ENCODE results near the gene SAMD13.
A peak's percentile ranks its signal among the peaks of the same experiment; 100 is the strongest.
"Not testable (repeated sequence)": the region's sequence is repeated elsewhere in the genome, so short reads cannot be mapped to it uniquely, and the experiment has no call there.

Gene SAMD13

GRCh38 chr1:84287389-84287788, 14.1 kb upstream of the SAMD13 start:
- DNase-seq, result not testable (repeated sequence)

DNA sequence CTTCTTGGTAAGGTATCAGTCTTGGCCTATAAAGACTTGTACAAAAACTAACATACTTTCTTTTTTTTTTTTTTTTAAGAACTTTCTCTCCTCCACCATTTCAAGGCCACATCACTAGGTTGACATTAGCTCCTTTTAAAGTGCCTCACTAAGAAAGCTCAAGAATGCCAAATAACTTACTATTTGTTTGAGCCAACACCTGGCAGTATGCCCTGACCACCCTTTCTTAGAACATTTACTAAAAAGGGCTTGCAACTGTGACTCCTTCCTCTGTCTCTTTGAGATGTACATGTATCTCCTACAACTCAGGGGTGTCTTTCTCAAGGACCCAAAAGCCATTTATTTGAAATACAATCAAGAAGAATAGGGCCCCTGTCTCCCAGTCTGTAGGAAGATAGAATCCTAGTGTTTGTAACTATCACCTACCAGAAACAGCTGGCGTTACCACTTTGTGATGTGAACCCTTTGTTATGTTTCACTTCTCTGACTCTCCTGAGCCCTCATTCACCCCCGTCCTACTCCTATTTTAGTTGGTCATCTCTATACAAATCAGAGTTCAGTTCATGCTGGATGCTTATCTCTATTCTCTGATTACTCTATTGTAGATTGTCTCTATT, 12.2 kb upstream of the SAMD13 start:
- no peak for DNase-seq

- DNase-seq, result no peak
Measured at GRCh38 chr1:84291882-84292655, 9.4 kb upstream of the SAMD13 start.

DNA sequence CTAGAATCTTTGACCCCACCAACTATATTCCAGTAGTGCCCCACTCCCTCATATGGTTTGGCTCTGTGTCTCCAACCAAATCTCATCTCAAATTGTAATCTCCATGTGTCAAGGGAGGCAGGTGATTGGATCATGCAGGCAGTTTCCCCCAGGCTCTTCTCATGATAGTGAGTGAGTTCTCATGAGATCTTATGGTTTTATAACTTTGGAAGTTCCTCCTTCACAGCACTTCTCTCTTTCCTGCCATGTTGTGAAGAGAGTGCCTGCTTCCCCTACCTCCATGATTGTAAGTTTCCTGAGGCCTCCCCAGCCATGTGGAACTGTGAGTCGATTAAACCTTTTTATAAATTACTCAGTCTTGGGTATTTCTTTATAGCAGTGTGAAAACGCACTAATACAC, 7.7 kb upstream of the SAMD13 start:
- no peak for DNase-seq

DNA sequence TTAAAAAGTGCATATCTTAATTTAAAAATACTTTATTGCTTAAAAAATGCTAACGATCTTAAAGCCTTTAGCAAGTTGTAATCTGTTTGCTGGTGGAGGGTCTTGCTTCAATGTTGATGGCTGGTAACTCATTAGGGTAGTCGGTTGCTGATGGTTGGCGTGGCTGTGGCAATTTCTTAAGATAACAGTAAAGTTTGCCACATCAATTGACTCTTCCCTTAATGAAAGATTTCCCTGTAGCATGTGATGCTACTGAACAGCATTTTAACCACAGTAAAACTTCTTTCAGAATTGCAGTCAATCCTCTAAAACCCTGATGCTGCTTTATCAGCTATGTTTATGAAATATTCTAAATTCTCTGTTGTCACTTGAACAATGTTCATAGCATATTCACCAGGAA, 6.8 kb upstream of the SAMD13 start:
- no peak for DNase-seq

- DNase-seq, result no peak
Measured at GRCh38 chr1:84297546-84298244, 3.8 kb upstream of the SAMD13 start.

GRCh38 chr1:84298328-84298683, 3.2 kb upstream of the SAMD13 start:
- peak; percentile 59 for DNase-seq

DNA sequence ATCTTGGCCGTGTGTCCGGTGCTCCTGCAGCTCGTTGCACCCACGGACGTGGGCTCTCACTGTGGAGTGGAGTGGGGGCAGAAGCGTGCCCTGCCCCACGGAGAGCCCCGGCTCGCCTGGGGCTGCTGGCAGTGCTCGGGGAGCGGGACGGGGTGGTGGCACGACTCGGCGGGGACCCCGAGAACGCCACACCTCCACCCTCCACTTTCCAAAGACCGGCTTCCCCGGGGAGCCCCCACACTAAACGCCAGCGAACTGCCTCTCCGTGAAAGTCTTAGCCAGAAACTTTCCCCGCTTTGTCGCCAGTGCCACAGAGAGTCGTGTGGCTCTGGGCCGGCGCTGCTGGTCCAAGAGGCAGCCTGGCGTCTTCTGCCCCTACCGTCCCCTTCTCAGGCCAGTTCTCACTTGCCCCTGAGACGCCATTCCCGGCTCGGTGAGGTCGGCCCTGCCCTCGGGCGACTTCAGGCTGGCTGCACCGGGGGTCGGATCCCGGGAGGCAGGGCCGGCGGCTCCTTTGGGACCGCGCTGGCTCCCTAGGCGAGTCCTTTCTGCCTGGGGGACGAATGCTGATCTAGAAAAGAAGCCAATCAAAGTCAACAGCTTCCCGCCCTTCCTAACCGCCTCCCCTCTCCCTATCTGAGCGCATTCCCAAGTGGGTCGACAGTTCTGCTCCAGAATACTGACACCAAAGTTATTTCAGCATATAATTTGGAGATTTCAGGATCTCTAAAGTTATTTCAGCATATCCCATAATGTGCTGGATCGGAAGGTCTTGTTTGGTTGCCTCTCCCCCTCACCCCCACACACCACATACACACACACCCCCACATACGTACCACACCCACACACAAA, 2.6 kb upstream of the SAMD13 start:
- DNase-seq, result peak; percentile 77

DNA sequence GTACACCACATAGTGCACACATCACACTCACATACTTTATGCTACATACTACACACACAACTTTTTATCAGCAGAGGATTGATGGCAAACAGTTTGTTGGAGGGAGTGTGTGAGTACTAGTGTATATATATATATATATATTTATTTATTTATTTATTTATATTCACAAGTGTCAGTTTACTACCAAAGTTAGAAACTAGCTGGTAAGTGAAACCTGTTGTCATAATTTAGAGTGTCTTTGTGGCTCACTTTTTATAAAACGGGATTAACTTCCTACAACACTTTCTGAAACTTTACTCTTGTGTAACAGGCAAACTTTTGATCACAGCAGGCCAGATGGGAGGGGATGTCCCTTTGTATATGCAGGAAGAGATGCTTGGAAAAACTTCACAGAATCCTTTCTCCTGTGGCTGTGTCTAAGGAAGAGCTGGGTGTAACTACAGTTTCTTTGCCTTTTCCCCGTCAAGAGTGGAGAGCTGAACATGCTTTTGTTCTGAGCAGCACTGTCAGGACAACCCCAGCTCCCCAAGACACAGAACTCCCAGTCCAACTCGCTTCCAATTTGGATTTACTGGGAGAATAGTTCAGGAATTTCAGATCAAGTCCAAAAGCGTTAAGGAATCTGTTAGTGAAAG, 1.9 kb upstream of the SAMD13 start:
- no peak for DNase-seq

DNA sequence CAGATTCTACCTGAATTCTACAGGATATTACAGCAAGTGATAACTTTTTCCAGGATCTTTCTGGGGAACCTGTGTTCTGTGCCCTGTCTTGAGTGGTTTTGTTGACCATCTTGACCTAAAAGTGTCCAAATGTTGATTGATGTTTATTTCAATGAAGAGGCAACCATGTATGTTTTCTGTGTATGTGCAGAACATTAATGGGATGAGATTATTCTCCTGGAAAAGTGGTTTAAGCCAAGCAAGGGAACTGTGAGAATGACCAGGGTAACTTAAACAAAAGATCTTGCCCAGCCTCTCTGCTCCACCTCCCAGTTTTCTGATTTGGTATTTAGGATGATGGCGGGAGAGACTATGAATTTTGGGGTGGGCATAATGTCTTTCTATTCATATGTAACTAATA, 1.0 kb upstream of the SAMD13 start:
- DNase-seq, result no peak

GRCh38 chr1:84301785-84302385, 377 bp downstream of the SAMD13 start:
- DNase-seq, result no peak

DNA sequence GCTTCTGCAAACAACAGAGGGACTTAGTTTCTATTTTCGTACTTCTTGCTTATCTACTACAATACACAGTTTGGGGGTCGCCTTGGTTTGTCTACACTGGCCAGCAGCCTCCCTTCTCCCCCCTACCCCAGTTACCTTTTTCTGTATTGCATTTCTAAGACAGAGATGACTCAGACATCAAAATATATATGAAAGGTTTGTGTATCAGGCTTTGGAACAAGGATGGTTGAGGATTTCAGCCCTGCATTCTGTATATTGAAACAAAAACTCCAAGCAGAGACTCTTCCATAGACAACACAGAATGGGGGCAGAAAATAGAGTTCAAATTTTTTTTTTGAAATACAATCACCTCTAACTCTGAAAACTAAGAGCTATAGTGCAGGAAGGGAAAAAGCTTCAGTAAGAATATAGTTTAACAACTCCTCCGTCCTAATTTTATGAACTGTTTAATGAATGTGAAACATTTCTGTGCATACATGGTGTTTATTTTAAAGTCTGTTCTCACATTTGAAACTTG, 1.9 kb downstream of the SAMD13 start:
- DNase-seq, result no peak

GRCh38 chr1:84307398-84307797, 5.9 kb downstream of the SAMD13 start:
- DNase-seq, result no peak

DNA sequence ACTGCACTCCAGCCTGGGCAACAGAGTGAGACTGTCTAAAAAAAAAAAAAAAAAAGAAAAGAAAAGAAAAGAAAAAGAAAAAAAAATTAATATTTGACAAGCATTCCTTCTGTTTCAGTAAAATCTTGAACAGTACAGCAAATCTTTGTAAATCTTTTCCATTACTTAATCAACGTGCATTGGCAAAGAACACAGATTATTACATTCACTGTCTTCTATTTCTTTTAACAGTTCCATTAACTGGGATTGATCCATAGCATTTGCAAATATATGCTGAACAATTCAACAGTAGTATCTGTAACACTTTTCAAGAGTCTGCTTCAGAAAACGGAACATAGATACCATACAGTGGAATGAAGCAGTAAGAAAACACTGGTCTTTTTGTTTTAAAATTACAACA, 9.8 kb downstream of the SAMD13 start:
- DNase-seq, result no peak

DNA sequence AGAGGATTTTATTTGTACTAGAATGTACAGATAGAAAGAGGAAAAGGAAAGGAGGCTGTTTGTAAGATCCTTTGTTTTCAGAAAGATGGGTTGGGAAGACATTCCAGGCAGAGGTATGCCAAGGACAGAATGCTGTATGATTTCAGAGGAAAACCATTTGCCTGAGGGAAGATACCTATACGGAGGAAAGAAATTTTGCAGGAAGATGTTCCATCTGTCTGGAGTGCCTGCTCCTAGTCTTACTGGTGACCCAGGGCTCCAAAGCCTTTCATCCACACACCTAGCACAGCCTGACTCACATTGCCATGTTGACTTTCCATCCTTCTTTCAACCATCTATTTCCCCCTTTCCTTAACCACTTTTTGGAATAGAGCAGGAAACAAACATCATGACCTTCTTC, 18.2 kb downstream of the SAMD13 start:
- DNase-seq, result no peak

GRCh38 chr1:84327830-84328229, 26.3 kb downstream of the SAMD13 start:
- DNase-seq, result no peak

DNA sequence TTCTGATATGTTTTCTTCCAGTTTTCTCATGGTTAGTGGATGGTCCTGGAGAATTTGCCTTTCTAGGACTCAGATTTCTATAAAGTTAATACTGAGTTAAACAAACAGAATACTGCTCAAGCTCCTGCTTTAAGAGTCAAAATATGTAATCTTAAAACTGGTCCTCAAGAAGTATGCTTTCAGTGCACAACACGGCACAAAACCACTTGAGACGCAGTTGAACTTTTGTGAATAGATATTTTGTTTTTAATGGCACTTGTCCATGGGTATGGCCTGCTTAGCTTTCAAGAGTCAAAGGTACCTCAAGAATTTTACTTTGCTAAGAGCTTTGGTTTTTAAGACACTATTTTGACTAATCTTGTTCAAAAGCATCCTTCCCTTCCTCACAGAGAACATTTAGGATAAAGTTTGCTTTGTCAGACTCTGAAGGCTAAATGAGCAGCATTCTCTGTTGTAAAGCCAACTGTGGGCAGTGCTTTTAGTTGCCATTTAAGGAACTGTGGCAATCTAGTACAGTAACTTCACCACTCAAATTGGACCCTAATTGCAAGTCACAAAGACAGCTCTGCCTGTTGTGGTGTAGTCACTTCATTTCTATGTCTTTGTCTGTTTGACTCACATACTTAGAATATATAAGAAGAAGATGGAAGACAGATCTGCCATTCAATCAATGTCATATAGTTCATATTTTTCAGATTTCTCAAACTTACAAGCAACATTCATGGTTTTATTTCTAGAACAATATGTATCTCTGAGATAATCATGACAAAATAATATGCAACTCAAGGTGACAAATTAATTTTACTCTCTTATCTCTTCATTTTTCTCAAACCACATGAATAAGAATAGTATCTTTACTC, 28.8 kb downstream of the SAMD13 start:
- DNase-seq, result no peak

DNA sequence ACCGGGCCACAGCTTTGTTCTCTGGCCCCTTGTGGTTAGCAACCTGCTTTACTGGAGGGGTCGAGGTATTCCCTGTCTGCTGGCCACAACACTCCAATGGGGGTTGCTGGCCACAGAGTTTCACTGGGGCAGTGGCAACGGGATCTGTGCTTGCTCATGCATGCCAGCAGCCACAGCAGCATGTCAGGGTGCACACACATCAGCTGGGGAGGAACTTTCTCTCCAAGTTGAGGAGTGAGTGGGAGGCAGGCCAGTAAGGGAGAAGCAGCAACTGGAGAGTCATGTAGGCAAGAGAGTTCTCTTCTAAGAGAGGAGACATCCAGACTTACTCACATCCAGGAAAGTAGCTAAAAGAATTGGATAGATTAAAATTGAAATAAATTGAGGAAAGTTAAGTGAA, 38.0 kb downstream of the SAMD13 start:
- DNase-seq, result no peak

DNA sequence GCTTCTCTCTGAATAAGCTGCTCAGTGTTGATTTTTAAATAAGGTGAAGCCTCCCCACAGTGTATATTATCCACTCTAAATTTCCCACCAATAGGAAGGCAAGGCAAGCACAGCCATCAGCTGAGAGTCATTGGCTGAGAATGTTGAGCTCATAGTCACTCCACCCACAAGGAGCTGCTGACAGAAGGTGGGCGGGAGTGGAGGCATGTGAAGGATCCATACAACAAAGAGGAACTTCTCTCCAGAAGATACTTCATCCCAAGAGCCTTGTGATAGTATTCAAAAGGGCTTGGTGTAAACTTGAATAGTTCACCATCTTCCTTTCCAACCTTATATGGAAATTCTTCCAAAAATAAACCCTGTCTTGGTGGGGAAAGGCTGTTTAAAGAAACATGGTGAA, 42.8 kb downstream of the SAMD13 start:
- DNase-seq, result no peak

DNA sequence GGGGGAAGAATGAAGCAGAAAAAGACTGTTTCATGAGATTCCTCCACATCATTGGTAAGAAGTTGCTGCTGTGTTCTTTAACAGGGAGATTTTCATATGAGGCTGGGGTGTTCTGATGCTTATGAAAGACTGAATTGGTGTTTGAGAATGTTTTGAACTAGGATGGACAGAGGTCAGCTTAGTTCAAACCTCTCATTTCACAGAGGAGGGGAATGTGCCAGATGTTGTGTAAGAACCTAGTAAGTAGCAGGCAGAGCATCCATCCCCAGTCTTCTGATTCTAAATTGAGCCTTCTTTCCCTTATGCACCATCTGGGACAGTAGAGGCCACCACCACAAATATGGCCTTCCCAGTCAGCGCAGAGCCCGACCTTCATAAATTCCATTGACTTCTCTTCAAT, 43.7 kb downstream of the SAMD13 start:
- no peak for DNase-seq

DNA sequence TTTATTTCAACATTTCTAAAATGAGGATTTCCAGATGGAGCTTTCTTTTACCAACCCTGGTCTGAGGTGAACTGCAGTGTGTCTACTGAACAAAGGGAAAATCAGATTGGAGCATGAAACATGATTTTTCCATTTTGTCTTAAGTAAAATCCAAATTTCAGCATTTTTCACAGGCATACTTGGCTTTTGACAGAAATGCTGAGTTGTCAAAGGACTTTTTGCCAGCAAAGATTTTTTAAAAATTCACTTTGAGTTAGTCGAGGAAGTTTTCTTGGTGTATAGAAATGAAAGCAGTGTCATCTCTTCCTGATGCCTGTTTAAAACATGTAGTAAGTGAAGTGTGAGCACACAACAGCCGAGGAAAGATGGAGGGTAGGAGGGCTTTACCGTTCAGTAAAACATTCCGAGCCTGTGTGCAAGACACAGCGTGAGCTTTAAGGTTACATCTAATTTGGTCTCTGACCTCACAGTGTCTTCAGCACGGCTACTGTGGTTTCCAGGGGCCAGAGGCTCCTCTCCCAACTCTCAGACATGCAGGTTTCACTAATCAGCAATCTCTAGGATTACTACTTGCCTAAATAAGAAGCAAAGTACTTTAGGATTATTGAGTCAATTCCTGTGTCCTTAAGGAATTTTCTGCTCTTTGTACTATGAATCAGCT, 45.9 kb downstream of the SAMD13 start:
- DNase-seq, result no peak

Data from hematopoietic multipotent progenitor cell treated with erythropoietin and hydrocortisone succinate and interleukin-3 and kit ligand, for 8 days (in vitro differentiated cells).